ENCODE measurements around the gene ENPP4. TPM values are rescaled to one million over a fixed set of nuclear protein-coding genes. Genes with fewer than 3 reads are reported as not detected.

The ENPP4 gene
- total RNA-seq, 1 donor from 2014 or later, result 0.40 TPM

Other genes starting within 250 kb of the ENPP4 start
- under 0.01 TPM in 1 of 2 replicates, not detected in the other for gene CLIC5, start 114.1 kb upstream of the ENPP4 start, total RNA-seq
- gene ENPP5, start 41.0 kb downstream of the ENPP4 start, total RNA-seq, result not detected in 2 replicates

Data from lung microvascular endothelial cell (primary cell).